Gastroesophageal sphincter (tissue), 4 donors: Measurements from ENCODE around the gene LAMB4. TPM values are rescaled to one million over a fixed set of nuclear protein-coding genes. Genes with fewer than 3 reads are reported as not detected.
A peak's percentile ranks its signal among the peaks of the same experiment; 100 is the strongest.

Source experiments
- ATAC-seq: fragments of 150-250 bp; one replicate; pipeline ENCODE4 v1.9.1; 2016; ENCODE audit warnings: mild to moderate bottlenecking, moderate library complexity
- H3K27ac ChIP-seq, 4 donors: fragments of 200-600 bp; sonication (generic) in 3 of 4; 1 replicate in 3 of 4; 2 replicates in 1 of 4; pipeline ENCODE4 v1.5.1; 2016 to 2019
- H3K27me3 ChIP-seq: fragments of 200-600 bp; sonication (generic); one replicate; pipeline ENCODE4 v1.5.1; 2019
- H3K36me3 ChIP-seq, 2 donors: fragments of 200-600 bp; sonication (generic); one replicate each; pipeline ENCODE4 v1.5.1; 2019; ENCODE audit warnings: control low read depth in 1 of 2
- H3K4me1 ChIP-seq, 3 donors: fragments of 200-600 bp; sonication (generic); 1 replicate in 2 of 3; 2 replicates in 1 of 3; pipeline ENCODE4 v1.5.1; 2016 to 2019; ENCODE audit warnings: control low read depth in 2 of 3
- H3K4me3 ChIP-seq, 2 donors: fragments of 200-600 bp; sonication (generic); one replicate each; pipeline ENCODE4 v1.5.1; 2019; ENCODE audit warnings: mild to moderate bottlenecking in 1 of 2, moderate library complexity in 1 of 2
- H3K9me3 ChIP-seq, 3 donors: fragments of 200-600 bp; sonication (generic); one replicate each; pipeline ENCODE4 v1.5.1; 2017 to 2019; ENCODE audit warnings: control low read depth in 2 of 3
- EP300 ChIP-seq: sonication (generic); formaldehyde crosslinking; IDR thresholded peaks from one replicate; pipeline ENCODE4 v1.6.1; 2017; ENCODE audit warnings: antibody characterized with exemption, mild to moderate bottlenecking
- POLR2A ChIP-seq, 2 donors: fragments of 450-650 bp; IDR thresholded peaks; one replicate each; pipeline ENCODE4 v1.6.1; 2017; ENCODE audit warnings: antibody characterized with exemption in 2 of 2, mild to moderate bottlenecking in 2 of 2, moderate library complexity in 1 of 2
- POLR2AphosphoS5 ChIP-seq: sonication (generic); formaldehyde crosslinking; IDR thresholded peaks from one replicate; pipeline ENCODE4 v1.6.1; 2017; ENCODE audit warnings: antibody characterized with exemption
- WGBS, 2 donors: methylation state at CpG; one replicate each; pipeline ENCODE4 v1.1.5; 2018; ENCODE audit warnings: low coverage in 1 of 2; 5-methylcytosine and 5-hydroxymethylcytosine counted together
- total RNA-seq, 4 donors: library from RNA; depleted of rRNA; stranded (reverse); fragments of >200 nt; gene quantifications; one replicate each; pipeline ENCODE4 v1.1.0, GENCODE V29; 2016
- TF ChIP-seq, protein P1 (sequence below), 4 experiments: fragments of 200-600 bp in 2 of 4; fragments of 450-650 bp in 2 of 4; sonication (generic) in 1 of 4; IDR thresholded peaks; one replicate each; pipeline ENCODE4 v1.5.1; 2017 to 2019; ENCODE audit warnings: antibody characterized with exemption in 4 of 4, mild to moderate bottlenecking in 2 of 4, moderate library complexity in 2 of 4

Gene LAMB4
- total RNA-seq, 4 donors from 2014 or later = 0.23 to 0.82 TPM; not detected in 2

DNA sequence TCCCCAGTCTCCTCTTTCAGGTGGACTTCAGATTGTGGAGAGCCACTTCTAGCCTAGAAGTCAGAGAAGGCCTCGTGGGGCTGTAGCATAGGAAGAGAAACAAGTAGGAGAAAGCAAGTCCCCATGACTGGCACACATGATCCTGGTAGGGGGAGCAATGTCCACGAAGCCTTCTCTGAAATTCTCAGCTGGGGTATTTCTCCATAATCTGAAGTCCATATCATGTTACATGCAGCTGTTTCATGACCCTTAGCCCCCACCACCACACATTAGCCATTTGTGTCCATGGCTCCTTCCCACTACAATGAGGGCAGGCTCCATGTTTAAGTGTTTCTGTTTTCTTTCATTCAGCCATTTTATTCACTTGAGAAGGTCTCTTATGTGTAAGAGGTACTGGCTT is 43.2 kb downstream of the LAMB4 start:
- Histone ChIP-seq H3K27me3 (no peaks in the 10 kb centered on the region), H3K4me3 (no peak overlapping the region), H3K4me1 (no peaks in the 10 kb centered on the region), H3K9me3 (no peaks in the 10 kb centered on the region), H3K36me3 (no peaks in the 10 kb centered on the region), H3K27ac (no peak overlapping the region)
- WGBS, 2 donors = 91% methylated on average over 1 of the region's 2 CpGs; no CpG with 5 or more reads in 1 of the 2 donors
- no peak for ATAC-seq
- no peak for TF ChIP-seq EP300
- no peak for TF ChIP-seq POLR2AphosphoS5
- TF ChIP-seq, protein P1, sequence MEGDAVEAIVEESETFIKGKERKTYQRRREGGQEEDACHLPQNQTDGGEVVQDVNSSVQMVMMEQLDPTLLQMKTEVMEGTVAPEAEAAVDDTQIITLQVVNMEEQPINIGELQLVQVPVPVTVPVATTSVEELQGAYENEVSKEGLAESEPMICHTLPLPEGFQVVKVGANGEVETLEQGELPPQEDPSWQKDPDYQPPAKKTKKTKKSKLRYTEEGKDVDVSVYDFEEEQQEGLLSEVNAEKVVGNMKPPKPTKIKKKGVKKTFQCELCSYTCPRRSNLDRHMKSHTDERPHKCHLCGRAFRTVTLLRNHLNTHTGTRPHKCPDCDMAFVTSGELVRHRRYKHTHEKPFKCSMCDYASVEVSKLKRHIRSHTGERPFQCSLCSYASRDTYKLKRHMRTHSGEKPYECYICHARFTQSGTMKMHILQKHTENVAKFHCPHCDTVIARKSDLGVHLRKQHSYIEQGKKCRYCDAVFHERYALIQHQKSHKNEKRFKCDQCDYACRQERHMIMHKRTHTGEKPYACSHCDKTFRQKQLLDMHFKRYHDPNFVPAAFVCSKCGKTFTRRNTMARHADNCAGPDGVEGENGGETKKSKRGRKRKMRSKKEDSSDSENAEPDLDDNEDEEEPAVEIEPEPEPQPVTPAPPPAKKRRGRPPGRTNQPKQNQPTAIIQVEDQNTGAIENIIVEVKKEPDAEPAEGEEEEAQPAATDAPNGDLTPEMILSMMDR (IDR thresholded peaks at IDR 0.05) = no peak
- no peak for TF ChIP-seq POLR2A (IDR thresholded peaks at IDR 0.05)

DNA sequence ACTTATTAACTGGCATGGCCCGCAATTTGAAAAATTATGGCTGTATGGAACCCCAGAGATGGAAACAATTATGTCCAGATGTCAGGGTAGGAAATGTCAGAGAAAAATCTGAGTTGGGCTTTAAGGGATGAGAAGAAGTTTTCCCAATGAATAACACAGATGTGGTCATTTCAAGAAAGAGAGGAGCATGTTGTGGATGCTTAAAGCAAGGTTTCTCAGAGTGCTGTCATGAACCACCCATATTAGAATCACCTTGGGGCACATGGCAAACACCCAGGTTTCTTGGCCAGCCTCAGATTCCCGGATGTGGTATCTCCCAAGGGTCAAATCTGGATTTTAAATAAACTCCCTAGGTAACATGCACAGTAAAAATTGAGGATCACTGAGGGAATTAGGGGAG is 43.6 kb downstream of the LAMB4 start:
- WGBS, 2 donors = 68 to 100% methylated on average over 1 to 2 of the region's 2 CpGs
- Histone ChIP-seq H3K27ac (no peak overlapping the region), H3K4me3 (no peak overlapping the region), H3K9me3 (peaks cover 0 to 3% (median 0%) of the 10 kb centered on the region in 3 donors), H3K27me3 (no peaks in the 10 kb centered on the region), H3K4me1 (no peaks in the 10 kb centered on the region), H3K36me3 (no peaks in the 10 kb centered on the region)
- no peak for TF ChIP-seq EP300
- TF ChIP-seq POLR2A (IDR thresholded peaks at IDR 0.05) = no peak
- TF ChIP-seq, protein P1 (IDR thresholded peaks at IDR 0.05) = no peak
- no peak for TF ChIP-seq POLR2AphosphoS5
- ATAC-seq = no peak

DNA sequence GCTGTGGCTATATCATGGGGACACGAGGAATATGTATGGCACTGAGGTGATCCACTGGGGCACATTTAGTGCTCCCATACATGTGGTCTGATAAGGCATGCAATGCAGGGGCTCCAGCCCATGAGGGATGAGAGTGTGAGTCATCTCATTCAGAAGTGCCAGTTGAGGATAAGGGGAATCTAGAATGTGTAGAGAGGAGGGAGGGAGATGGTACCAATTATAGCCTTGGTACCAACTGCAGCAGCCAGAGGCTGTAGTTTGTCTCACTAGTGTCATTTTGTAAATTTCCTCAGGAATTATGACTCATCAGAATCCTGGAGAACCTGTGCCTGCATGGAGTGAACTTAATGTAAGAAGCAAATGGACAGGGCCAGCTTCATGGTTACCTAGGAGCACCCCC is 46.2 kb downstream of the LAMB4 start:
- Histone ChIP-seq H3K27ac (no peak overlapping the region), H3K9me3 (peaks cover 0 to 5% (median 0%) of the 10 kb centered on the region in 3 donors), H3K4me3 (no peak overlapping the region), H3K27me3 (no peaks in the 10 kb centered on the region), H3K36me3 (no peaks in the 10 kb centered on the region), H3K4me1 (peaks cover 0 to 17% (median 8%) of the 10 kb centered on the region in 3 donors)
- 100% methylated on average over 1 of the region's 1 CpG; no CpG with 5 or more reads in 1 of the 2 donors for WGBS, 2 donors
- TF ChIP-seq, protein P1 (IDR thresholded peaks at IDR 0.05) = no peak
- TF ChIP-seq EP300 = no peak
- no peak for TF ChIP-seq POLR2A (IDR thresholded peaks at IDR 0.05)
- no peak for TF ChIP-seq POLR2AphosphoS5
- ATAC-seq = no peak

DNA sequence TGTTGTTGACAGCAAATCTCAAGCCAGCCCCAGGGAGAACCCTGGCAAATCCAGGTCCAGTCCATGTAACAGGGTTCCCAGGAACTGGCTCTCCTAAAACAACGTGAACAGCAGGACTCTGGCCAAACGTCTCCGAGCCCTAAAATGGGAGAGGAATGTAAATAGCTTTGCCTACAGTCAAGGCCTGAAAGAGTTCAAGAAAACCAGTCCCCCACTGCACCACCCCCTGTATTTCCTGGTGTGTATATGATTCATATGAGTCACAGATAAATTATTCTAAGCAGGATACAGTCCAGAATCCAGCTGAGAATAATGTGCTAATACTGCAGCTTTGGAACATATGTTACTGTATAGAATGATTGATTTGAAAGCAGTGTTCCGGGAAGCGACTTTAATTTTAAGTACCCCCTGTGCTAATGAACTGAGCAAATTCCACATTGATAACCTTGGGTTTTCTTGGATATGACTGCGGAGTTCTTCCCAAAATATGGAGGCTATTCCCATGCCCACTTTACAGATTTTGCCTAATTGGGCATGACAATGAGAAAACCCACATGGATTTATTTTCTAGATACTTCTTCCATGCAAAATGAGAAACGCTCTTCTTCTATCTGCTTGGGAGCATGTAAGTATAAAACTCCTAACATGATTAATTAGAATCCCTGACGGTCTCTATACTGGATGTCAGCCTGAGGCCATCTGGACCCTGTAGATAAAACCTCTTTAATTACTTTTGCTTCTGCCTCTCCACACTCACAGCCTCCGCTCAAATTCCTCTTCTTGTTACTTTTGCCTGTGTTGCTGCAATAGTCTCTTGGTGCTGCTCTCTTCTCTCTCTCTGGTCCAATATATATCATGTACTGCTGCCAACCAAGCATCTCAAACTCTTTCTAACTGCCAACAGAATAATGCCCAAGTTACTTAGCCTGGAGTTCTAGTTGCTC is 50.2 kb downstream of the LAMB4 start:
- WGBS, 2 donors = 39 to 49% methylated on average over 6 to 9 of the region's 9 CpGs
- peaks cover 0 to 33% (median 8%) of the 10 kb centered on the region in 3 donors for H3K4me1 ChIP-seq
- H3K4me3 ChIP-seq = no peak overlapping the region
- H3K27ac ChIP-seq = peak overlapping the region in 3 of 4 donors; percentile 45 to 69 (median 59)
- no peak for TF ChIP-seq POLR2A (IDR thresholded peaks at IDR 0.05)
- TF ChIP-seq EP300 = no peak
- TF ChIP-seq, protein P1 (IDR thresholded peaks at IDR 0.05) = no peak
- peak; percentile 29 for TF ChIP-seq POLR2AphosphoS5
- no peaks in the 10 kb centered on the region for H3K27me3 ChIP-seq
- ATAC-seq = peak; percentile 60
- peaks cover 0 to 5% (median 0%) of the 10 kb centered on the region in 3 donors for H3K9me3 ChIP-seq
- H3K36me3 ChIP-seq = no peaks in the 10 kb centered on the region
